HUDEP-2 (cell line): ENCODE data around the gene ZNF737.
"Not testable (repeated sequence)": the region's sequence is repeated elsewhere in the genome, so short reads cannot be mapped to it uniquely, and the experiment has no call there.

Source experiments
- DNase-seq, 76 experiments: peaks; one replicate each; lab custom pipeline; 2025; ENCODE audit not compliant: unreplicated experiment in 76 of 76; lab: John Stamatoyannopoulos, UW

Gene ZNF737

GRCh38 chr19:20565321-20566018 lies at the start of gene ZNF737:
Gene ZNF737 (minus strand): TSS chr19:20565781. CDS start chr19:20565640, 141 bp downstream.
- DNase-seq: peak in 20 of 76 experiments; percentile 1 to 63 (median 16)

GRCh38 chr19:20614971-20615370 lies 49.4 kb upstream of the ZNF737 start:
- DNase-seq: not testable (repeated sequence)

GRCh38 chr19:20612711-20613316 lies 47.2 kb upstream of the ZNF737 start:
- no peak for DNase-seq

- DNase-seq: no peak
Observed at GRCh38 chr19:20611866-20612265, 46.3 kb upstream of the ZNF737 start.

- DNase-seq: no peak
Observed at GRCh38 chr19:20607943-20608342, 42.4 kb upstream of the ZNF737 start.

- no peak for DNase-seq
Observed at GRCh38 chr19:20558571-20558970, 7.0 kb downstream of the ZNF737 start.

GRCh38 chr19:20558011-20558410 lies 7.6 kb downstream of the ZNF737 start:
- DNase-seq: peak in 4 of 76 experiments; percentile 2 to 5 (median 2)

- DNase-seq: not testable (repeated sequence)
Observed at GRCh38 chr19:20544667-20545333, 20.8 kb downstream of the ZNF737 start.

GRCh38 chr19:20530303-20530702 lies 35.3 kb downstream of the ZNF737 start:
- DNase-seq: not testable (repeated sequence)

- DNase-seq: no peak
Observed at GRCh38 chr19:20513189-20513904, 52.2 kb downstream of the ZNF737 start.

- DNase-seq: no peak
Observed at GRCh38 chr19:20503476-20503875, 62.1 kb downstream of the ZNF737 start.
